Body of pancreas (tissue), 4 donors: ENCODE measurements around the gene RANBP3.

ENCODE experiments used
- POLR2A ChIP-seq, 3 donors: fragments of 450-650 bp; IDR thresholded peaks; one replicate each; pipeline ENCODE4 v1.6.1; 2016; ENCODE audit warnings: antibody characterized with exemption in 3 of 3, mild to moderate bottlenecking in 2 of 3
- TF ChIP-seq, protein P1 (sequence below), 7 experiments: fragments of 450-650 bp in 4 of 7; fragments of 200-600 bp in 3 of 7; sonication (generic) in 3 of 7; IDR thresholded peaks; one replicate each; pipeline ENCODE4 v1.5.1; 2016 to 2019; ENCODE audit warnings: antibody characterized with exemption in 7 of 7

DNA sequence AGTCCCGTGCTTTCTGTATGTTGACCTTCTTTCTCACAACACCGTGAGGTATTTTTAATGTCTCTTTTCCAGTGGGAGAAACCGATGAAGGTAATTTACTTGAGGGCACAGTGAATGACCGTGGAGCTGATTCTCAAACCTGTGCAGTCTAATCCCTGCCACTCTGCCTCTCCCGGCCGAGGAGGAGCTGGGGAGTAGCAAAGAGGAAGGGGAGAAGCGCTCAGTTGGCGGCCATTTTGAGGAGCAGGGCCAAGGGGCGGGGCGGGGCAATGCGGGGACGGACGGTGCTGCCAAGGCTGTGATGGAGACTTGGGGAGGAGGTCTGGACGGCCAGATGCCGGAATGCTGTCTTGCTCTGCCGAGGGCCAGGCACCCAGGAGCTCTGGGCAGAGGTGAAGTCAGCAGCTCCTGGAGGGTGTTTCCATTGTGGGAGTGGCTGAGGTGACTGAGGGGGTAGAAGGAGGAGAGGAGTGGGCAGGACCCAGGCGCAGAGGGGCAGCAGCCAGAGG lies 12.4 kb upstream of the RANBP3 start:
- TF ChIP-seq, protein P1, sequence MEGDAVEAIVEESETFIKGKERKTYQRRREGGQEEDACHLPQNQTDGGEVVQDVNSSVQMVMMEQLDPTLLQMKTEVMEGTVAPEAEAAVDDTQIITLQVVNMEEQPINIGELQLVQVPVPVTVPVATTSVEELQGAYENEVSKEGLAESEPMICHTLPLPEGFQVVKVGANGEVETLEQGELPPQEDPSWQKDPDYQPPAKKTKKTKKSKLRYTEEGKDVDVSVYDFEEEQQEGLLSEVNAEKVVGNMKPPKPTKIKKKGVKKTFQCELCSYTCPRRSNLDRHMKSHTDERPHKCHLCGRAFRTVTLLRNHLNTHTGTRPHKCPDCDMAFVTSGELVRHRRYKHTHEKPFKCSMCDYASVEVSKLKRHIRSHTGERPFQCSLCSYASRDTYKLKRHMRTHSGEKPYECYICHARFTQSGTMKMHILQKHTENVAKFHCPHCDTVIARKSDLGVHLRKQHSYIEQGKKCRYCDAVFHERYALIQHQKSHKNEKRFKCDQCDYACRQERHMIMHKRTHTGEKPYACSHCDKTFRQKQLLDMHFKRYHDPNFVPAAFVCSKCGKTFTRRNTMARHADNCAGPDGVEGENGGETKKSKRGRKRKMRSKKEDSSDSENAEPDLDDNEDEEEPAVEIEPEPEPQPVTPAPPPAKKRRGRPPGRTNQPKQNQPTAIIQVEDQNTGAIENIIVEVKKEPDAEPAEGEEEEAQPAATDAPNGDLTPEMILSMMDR (IDR thresholded peaks at IDR 0.05): no peak
- TF ChIP-seq POLR2A (IDR thresholded peaks at IDR 0.05): no peak
